Measurements from ENCODE around the gene PODN. TPM values are rescaled to one million over a fixed set of nuclear protein-coding genes. Genes with fewer than 3 reads are reported as not detected.

The PODN gene
- polyA plus RNA-seq, 10 donors: 6.6 to 11.4 (median 9.0) TPM

GRCh38 chr1:53073868-53074311 lies 11.9 kb downstream of the PODN start:
- peak in 1 of 3 donors; percentile 72 for DNase-seq

- no peak for DNase-seq
Measured at GRCh38 chr1:53074313-53075154, 12.5 kb downstream of the PODN start.

- DNase-seq: no peak
Measured at GRCh38 chr1:53075206-53075605, 13.2 kb downstream of the PODN start.

GRCh38 chr1:53075761-53076163 lies 13.7 kb downstream of the PODN start:
- DNase-seq: no peak

- DNase-seq: no peak
Measured at GRCh38 chr1:53076165-53076564, 14.2 kb downstream of the PODN start.

GRCh38 chr1:53076721-53077598 lies 14.9 kb downstream of the PODN start:
- no peak for DNase-seq

- DNase-seq: no peak
Measured at GRCh38 chr1:53077599-53077965, 15.6 kb downstream of the PODN start.

GRCh38 chr1:53078333-53079101 lies 16.5 kb downstream of the PODN start:
- no peak for DNase-seq

GRCh38 chr1:53079251-53079650 lies 17.2 kb downstream of the PODN start:
- DNase-seq: no peak

- DNase-seq: no peak
Measured at GRCh38 chr1:53080041-53080440, 18.0 kb downstream of the PODN start.

GRCh38 chr1:53080769-53081168 lies 18.8 kb downstream of the PODN start:
- DNase-seq: no peak

- no peak for DNase-seq
Measured at GRCh38 chr1:53081384-53082066, 19.5 kb downstream of the PODN start.

- DNase-seq: no peak
Measured at GRCh38 chr1:53082826-53083455, 20.9 kb downstream of the PODN start.

- no peak for DNase-seq
Measured at GRCh38 chr1:53083636-53084588, 21.9 kb downstream of the PODN start.

- no peak for DNase-seq
Measured at GRCh38 chr1:53084589-53084971, 22.6 kb downstream of the PODN start.

- DNase-seq: no peak
Measured at GRCh38 chr1:53085405-53085804, 23.4 kb downstream of the PODN start.

GRCh38 chr1:53086491-53087070 lies 24.6 kb downstream of the PODN start:
- no peak for DNase-seq

GRCh38 chr1:53087332-53088285 lies 25.6 kb downstream of the PODN start:
- peak in 2 of 3 donors; percentile 35 to 54 for DNase-seq
